GM12874 (cell line): ENCODE data around the gene CACNA2D1.

Experiments used
- TF ChIP-seq, protein P1 (sequence below): IDR thresholded peaks from 2 replicates; pipeline ENCODE4 v1.5.1; 2011; ENCODE audit warnings: low read depth, mild to moderate bottlenecking, control low read depth, low read length, moderate library complexity; ENCODE audit not compliant: insufficient read depth

CACNA2D1 gene

DNA sequence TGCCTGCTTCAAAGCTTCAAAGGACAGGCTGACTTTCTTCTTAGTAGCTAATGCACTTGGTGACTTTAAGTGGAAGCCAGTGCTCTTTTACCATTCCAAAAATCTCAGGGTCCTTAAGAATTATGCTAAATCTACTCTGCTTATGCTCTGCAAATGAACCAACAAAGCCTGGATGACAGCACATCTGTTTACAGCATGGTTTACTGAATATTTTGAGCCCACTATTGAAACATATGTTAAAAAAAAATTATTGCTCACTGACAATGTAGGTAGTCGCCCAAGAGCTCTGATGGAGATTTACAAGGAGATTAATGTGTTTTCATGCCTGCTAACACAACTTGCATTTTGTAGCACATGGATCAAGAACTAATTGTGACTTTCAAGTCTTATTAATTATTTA, 415.5 kb downstream of the CACNA2D1 start:
- TF ChIP-seq, protein P1, sequence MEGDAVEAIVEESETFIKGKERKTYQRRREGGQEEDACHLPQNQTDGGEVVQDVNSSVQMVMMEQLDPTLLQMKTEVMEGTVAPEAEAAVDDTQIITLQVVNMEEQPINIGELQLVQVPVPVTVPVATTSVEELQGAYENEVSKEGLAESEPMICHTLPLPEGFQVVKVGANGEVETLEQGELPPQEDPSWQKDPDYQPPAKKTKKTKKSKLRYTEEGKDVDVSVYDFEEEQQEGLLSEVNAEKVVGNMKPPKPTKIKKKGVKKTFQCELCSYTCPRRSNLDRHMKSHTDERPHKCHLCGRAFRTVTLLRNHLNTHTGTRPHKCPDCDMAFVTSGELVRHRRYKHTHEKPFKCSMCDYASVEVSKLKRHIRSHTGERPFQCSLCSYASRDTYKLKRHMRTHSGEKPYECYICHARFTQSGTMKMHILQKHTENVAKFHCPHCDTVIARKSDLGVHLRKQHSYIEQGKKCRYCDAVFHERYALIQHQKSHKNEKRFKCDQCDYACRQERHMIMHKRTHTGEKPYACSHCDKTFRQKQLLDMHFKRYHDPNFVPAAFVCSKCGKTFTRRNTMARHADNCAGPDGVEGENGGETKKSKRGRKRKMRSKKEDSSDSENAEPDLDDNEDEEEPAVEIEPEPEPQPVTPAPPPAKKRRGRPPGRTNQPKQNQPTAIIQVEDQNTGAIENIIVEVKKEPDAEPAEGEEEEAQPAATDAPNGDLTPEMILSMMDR, result no peak

DNA sequence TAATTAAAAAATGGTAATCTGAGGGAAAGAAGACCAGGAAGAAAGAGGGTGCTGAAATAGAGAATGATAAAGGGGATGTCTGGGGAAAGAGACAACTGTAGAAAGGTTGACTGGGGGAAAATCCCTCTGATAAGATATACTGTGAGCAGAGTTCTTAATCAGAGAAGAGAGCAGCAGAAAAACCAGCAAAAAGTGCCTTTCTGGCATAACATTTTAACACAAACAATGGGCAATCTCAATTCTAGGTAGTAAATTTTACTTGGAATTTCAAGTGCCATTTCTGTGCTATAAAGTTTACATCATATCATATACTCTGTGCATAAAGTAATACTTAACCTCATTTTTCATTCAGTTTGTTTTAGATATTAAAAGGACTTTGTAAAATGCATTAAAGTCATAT, 421.9 kb downstream of the CACNA2D1 start:
- TF ChIP-seq, protein P1, result no peak

DNA sequence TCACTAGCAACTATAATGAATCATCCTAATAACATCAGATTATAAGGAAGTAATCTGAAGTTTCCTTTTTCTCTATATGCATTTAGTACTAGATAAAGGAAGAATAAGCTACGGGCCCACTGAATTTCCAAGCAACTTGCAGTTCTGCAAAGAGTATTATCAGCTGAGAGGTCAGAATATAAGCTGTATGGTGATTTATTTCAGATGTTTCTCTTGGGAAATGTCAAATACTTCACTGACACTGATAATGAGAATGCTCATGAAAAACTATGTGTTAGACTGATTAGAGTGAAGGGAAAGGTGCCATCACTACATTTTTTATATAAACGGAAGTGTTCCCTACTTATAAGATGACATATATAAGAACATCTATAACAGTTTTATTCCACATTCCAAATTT, 422.5 kb downstream of the CACNA2D1 start:
- TF ChIP-seq, protein P1, result no peak

DNA sequence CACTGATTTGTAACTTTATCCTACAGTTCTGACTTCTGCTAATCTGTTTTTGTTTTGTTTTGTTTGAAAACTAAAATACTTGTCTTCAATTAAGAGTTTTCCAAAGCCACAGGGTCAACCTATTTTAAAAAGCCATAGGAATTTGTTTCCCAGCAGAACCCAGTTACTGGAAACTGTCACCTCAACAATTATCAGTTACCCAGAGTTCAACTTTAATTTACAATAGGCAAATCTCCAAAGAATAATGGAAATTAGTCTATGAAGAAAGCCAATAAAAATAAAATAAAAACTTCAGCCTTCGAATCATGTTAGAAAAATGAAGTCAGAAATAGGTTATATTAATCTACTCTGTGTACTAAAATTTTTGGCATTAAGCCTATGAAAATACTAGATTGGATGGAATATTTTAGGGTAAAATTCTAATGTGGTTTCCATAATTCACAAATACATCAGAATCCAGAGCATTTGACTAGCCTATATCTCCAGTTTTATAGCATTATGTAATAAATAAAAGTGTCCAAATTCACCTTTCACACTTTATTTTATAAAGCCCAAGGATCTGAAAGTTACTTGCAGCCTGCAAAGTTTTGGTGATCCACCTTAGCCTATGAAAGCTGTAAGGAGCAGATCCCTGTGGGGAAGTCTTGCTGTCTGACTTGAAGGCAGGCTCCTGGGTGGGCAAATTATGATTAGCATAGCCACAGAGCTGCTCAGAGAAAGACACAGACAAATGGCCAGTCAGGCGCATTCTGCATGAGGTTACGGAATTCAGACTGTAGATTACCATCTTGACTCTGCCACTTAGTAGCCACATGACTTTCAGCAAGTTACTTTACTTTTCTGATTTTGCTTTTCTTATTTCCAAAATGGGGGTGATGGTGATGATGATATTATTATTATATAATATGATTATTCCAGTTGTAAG, 423.8 kb downstream of the CACNA2D1 start:
- TF ChIP-seq, protein P1, result no peak

DNA sequence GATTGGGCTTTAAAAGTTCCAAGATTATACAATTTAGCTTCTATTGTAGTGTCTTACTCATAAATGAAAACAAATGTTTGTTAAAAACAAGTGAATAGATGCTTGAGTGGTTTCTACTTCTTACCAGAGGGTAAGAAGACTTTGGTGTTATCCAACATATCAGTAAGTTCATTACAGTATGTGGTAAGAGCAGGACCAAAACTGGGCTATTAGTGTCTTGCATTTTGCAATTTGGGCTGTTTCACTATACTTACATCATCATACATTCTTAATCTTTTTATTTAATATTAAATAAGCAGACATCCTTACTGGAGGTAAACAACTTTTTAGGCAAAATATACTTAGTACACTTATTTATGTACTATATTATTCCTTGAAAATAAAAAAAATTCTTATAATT, 425.4 kb downstream of the CACNA2D1 start:
- TF ChIP-seq, protein P1, result no peak

DNA sequence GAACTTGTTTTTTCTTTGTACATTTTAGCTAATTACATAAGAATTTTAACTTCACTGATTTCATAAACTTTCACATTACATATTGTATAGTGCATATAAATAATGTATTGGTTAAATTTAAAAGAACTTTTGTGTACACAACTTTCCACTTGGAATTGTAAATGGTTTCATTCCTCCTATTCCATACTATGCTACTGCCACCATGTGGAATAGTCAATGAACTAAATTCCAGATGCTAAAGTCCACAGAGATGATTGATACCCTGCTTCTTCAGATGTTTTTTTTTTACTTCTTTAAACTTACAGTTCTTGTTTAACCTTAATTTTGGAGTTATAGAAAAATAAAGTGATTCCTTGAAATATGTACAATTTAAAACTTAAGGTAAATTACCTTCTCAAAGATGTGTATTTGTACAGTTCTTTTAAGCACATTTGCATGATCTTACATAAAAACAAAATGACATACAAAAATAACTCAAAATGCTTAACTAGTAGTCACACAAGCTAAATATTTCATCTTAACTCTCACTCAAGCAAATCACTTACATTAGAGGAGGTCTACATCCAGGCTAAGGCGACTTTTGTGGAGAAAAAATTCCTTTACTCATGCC, 426.1 kb downstream of the CACNA2D1 start:
- TF ChIP-seq, protein P1, result peak; percentile 7; the same call in 1 of the 2 replicates

DNA sequence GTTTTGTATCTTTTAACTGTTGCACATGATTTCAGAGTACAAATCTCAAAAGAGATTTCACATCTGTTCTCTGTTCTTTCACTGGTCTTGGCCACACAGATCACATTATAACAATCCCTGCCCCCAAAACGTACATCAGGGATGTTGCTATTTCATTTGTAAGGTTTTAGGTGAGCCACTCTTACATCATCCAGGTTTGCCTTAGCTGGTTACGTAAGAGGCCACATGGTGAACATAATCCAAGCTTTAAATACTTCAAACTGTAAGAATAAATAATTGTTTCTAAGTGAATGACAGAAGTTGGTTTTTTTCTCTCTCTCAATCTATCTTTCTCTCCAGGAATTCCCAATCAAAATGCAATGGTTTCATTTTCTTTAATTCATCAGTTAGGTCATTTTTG, 427.8 kb downstream of the CACNA2D1 start:
- TF ChIP-seq, protein P1, result no peak
